Skeletal muscle satellite cell (primary cell): ENCODE data around the gene NKIRAS2.

ENCODE experiments used
- H3K27me3 ChIP-seq: 2 replicates; pipeline ENCODE4 v1.7.0; 2013; ENCODE audit warnings: low read length; ENCODE audit not compliant: control insufficient read depth, insufficient read depth
- H3K36me3 ChIP-seq: 2 replicates; pipeline ENCODE4 v1.7.0; 2013; ENCODE audit warnings: mild to moderate bottlenecking, control low read depth, low read length; ENCODE audit not compliant: insufficient read depth
- H3K4me1 ChIP-seq: 2 replicates; pipeline ENCODE4 v1.7.0; 2013; ENCODE audit warnings: low read length; ENCODE audit not compliant: control insufficient read depth, insufficient read depth
- H3K4me2 ChIP-seq: 2 replicates; pipeline ENCODE4 v1.7.0; 2013; ENCODE audit warnings: mild to moderate bottlenecking, low read length
- H3K4me3 ChIP-seq: 2 replicates; pipeline ENCODE4 v1.7.0; 2013; ENCODE audit warnings: low read length
- H3K9ac ChIP-seq: 2 replicates; pipeline ENCODE4 v1.7.0; 2013; ENCODE audit warnings: mild to moderate bottlenecking, low read depth, low read length, moderate library complexity
- H3K9me3 ChIP-seq: replicated peaks from 2 replicates; pipeline ENCODE4 v1.7.0; 2013; ENCODE audit warnings: mild to moderate bottlenecking, control low read depth, low read length

NKIRAS2 gene

GRCh38 chr17:41982026-41982760 is 37.7 kb upstream of the NKIRAS2 start:
- H3K36me3 ChIP-seq: peaks cover 76% of the 10 kb centered on the region
- H3K9ac ChIP-seq: no peak overlapping the region
- no peaks in the 10 kb centered on the region for H3K9me3 ChIP-seq
- no peaks in the 10 kb centered on the region for H3K27me3 ChIP-seq
- peaks cover 2% of the 10 kb centered on the region for H3K4me1 ChIP-seq
- H3K4me2 ChIP-seq: no peak overlapping the region
- no peak overlapping the region for H3K4me3 ChIP-seq

- H3K9me3 ChIP-seq: no peaks in the 10 kb centered on the region
- H3K9ac ChIP-seq: no peak overlapping the region
- H3K4me1 ChIP-seq: peaks cover 2% of the 10 kb centered on the region
- no peaks in the 10 kb centered on the region for H3K27me3 ChIP-seq
- H3K4me3 ChIP-seq: no peak overlapping the region
- no peak overlapping the region for H3K4me2 ChIP-seq
- H3K36me3 ChIP-seq: peaks cover 84% of the 10 kb centered on the region
Measured at GRCh38 chr17:41984454-41984853, 35.4 kb upstream of the NKIRAS2 start.

- Histone ChIP-seq H3K9ac (no peak overlapping the region), H3K9me3 (no peaks in the 10 kb centered on the region), H3K4me3 (no peak overlapping the region), H3K4me1 (peaks cover 2% of the 10 kb centered on the region), H3K36me3 (peaks cover 87% of the 10 kb centered on the region), H3K4me2 (no peak overlapping the region), H3K27me3 (no peaks in the 10 kb centered on the region)
Measured at GRCh38 chr17:41985919-41986318, 34.0 kb upstream of the NKIRAS2 start.

GRCh38 chr17:41986634-41987033 is 33.3 kb upstream of the NKIRAS2 start:
- Histone ChIP-seq H3K9ac (no peak overlapping the region), H3K36me3 (peaks cover 89% of the 10 kb centered on the region), H3K4me1 (peaks cover 2% of the 10 kb centered on the region), H3K9me3 (no peaks in the 10 kb centered on the region), H3K4me2 (no peak overlapping the region), H3K27me3 (no peaks in the 10 kb centered on the region), H3K4me3 (no peak overlapping the region)

DNA sequence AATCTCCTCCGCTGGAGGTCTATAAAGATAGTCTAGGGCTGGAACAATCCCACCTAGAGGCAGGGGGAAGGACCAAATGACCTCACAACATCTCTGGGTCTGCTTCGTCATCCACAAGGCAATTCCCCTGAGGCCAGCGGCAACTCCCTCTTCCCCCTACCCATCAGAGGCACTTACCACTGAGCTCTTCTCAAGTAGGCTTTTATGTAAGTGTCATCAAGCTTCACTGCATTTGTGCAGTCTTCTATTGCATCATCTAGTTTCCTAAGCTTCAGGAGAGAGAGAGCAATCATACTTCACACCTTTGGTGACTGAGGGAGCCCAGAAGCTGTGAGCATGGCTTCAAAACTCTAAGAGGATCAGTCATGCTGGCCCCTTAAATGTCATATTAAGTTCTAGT is 32.2 kb upstream of the NKIRAS2 start:
- no peaks in the 10 kb centered on the region for H3K9me3 ChIP-seq
- H3K4me1 ChIP-seq: peaks cover 10% of the 10 kb centered on the region
- H3K9ac ChIP-seq: no peak overlapping the region
- H3K4me3 ChIP-seq: no peak overlapping the region
- H3K36me3 ChIP-seq: peaks cover 84% of the 10 kb centered on the region
- H3K27me3 ChIP-seq: no peaks in the 10 kb centered on the region
- H3K4me2 ChIP-seq: no peak overlapping the region

- Histone ChIP-seq H3K4me3 (no peak overlapping the region), H3K4me2 (no peak overlapping the region), H3K9me3 (no peaks in the 10 kb centered on the region), H3K4me1 (peaks cover 14% of the 10 kb centered on the region), H3K36me3 (peaks cover 85% of the 10 kb centered on the region), H3K9ac (no peak overlapping the region), H3K27me3 (no peaks in the 10 kb centered on the region)
Measured at GRCh38 chr17:41988418-41988817, 31.5 kb upstream of the NKIRAS2 start.

- H3K27me3 ChIP-seq: no peaks in the 10 kb centered on the region
- H3K9me3 ChIP-seq: no peaks in the 10 kb centered on the region
- H3K9ac ChIP-seq: no peak overlapping the region
- H3K4me3 ChIP-seq: no peak overlapping the region
- no peak overlapping the region for H3K4me2 ChIP-seq
- peaks cover 84% of the 10 kb centered on the region for H3K36me3 ChIP-seq
- H3K4me1 ChIP-seq: peaks cover 14% of the 10 kb centered on the region
Measured at GRCh38 chr17:41989702-41990419, 30.0 kb upstream of the NKIRAS2 start.

- Histone ChIP-seq H3K27me3 (no peaks in the 10 kb centered on the region), H3K4me2 (peak overlapping the region; percentile 46), H3K4me1 (peaks cover 31% of the 10 kb centered on the region), H3K9ac (no peak overlapping the region), H3K4me3 (no peak overlapping the region), H3K9me3 (no peaks in the 10 kb centered on the region), H3K36me3 (peaks cover 85% of the 10 kb centered on the region)
Measured at GRCh38 chr17:41992576-41992975, 27.3 kb upstream of the NKIRAS2 start.

DNA sequence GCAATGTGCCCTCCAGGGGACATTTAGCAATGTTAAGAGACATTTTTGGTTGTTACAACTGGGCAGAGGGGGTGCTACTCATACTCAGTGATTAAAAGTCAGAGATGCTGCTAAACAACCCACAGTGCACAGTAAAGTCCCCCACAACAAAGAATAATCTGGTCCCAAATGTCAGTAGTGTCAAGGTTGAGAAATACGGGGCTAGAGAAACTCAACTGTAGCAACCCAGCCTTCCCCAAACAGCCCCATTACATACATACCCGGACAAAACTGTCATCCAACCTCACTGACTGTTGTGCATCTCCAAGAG is 23.1 kb upstream of the NKIRAS2 start:
- Histone ChIP-seq H3K36me3 (peaks cover 74% of the 10 kb centered on the region), H3K9ac (no peak overlapping the region), H3K4me3 (no peak overlapping the region), H3K4me2 (peak overlapping the region; percentile 31), H3K4me1 (peaks cover 29% of the 10 kb centered on the region), H3K27me3 (no peaks in the 10 kb centered on the region), H3K9me3 (no peaks in the 10 kb centered on the region)

GRCh38 chr17:41998497-41998896 is 21.4 kb upstream of the NKIRAS2 start:
- no peak overlapping the region for H3K4me2 ChIP-seq
- H3K9me3 ChIP-seq: no peaks in the 10 kb centered on the region
- H3K4me1 ChIP-seq: peaks cover 29% of the 10 kb centered on the region
- no peak overlapping the region for H3K4me3 ChIP-seq
- H3K36me3 ChIP-seq: peaks cover 79% of the 10 kb centered on the region
- H3K27me3 ChIP-seq: no peaks in the 10 kb centered on the region
- H3K9ac ChIP-seq: no peak overlapping the region

DNA sequence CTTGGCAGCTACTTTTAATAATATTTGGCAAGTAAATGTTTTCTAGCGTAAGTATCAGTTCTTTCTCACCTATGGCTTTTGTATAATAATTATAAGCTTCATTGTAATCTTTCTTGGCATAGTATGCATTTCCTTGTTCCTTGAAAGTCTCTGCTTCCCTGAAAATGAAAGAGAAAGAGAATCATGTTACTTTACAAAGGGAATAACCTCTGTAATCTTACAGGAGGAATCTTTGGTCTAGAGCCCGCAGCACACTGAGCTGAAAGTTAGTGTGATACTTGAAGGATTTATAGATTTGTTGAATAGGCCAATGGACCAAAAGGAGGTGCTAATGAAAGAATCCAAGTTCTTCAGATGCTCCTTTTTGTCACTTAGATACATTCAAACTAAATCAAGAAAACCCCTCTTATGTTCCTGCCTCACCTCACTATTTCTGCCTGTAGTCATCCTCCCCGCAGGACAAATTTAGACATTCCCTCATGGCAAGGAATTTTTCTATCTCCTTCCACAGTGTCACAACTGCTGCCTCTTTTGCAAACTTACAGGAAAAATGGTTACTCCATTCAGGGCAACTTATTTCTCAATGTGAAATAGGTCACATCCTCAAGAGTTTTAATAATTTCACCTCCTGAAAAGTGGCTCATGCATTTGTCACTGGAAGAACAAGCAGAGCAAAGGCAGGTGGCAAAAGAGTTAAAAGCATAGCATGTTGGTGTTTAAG is 19.3 kb upstream of the NKIRAS2 start:
- peaks cover 63% of the 10 kb centered on the region for H3K36me3 ChIP-seq
- H3K4me1 ChIP-seq: peaks cover 37% of the 10 kb centered on the region

More for the DNA sequence above, 19.3 kb upstream of the NKIRAS2 start:
- Histone ChIP-seq H3K9me3 (no peaks in the 10 kb centered on the region), H3K27me3 (no peaks in the 10 kb centered on the region), H3K4me3 (no peak overlapping the region), H3K9ac (no peak overlapping the region), H3K4me2 (no peak overlapping the region)
